ENCODE data around the gene RNF227. TPM values are rescaled to one million over a fixed set of nuclear protein-coding genes. Genes with fewer than 3 reads are reported as not detected.

The RNF227 gene
- total RNA-seq, 1 donor from 2014 or later, result 3.1 TPM

- no peak for TF ChIP-seq CTCF (IDR thresholded peaks at IDR 0.05; ENCODE audit: unreplicated experiment)
- Mint-ChIP-seq H3K4me1 (no peaks in the 10 kb centered on the region), H3K9me3 (no peaks in the 10 kb centered on the region), H3K27me3 (ENCODE audit: low read depth) (no peaks in the 10 kb centered on the region), H3K36me3 (peaks cover 59% of the 10 kb centered on the region), H3K4me3 (no peak overlapping the region), H3K27ac (no peak overlapping the region)
- DNase-seq (ENCODE audit: low spot score in 2 of 2, unreplicated experiment in 2 of 2), result no peak
Measured at GRCh38 chr17:7944326-7944725, 28.2 kb upstream of the RNF227 start.

GRCh38 chr17:7943291-7943690 is 27.2 kb upstream of the RNF227 start:
- TF ChIP-seq CTCF (IDR thresholded peaks at IDR 0.05; ENCODE audit: unreplicated experiment), result no peak
- Mint-ChIP-seq H3K27me3 (ENCODE audit: low read depth) (no peaks in the 10 kb centered on the region), H3K4me1 (no peaks in the 10 kb centered on the region), H3K27ac (no peak overlapping the region), H3K9me3 (no peaks in the 10 kb centered on the region), H3K36me3 (peaks cover 58% of the 10 kb centered on the region), H3K4me3 (no peak overlapping the region)
- DNase-seq (ENCODE audit: low spot score in 2 of 2, unreplicated experiment in 2 of 2), result no peak

GRCh38 chr17:7940743-7941142 is 24.7 kb upstream of the RNF227 start:
- no peak for TF ChIP-seq CTCF (IDR thresholded peaks at IDR 0.05; ENCODE audit: unreplicated experiment)

GRCh38 chr17:7940034-7940433 is 23.9 kb upstream of the RNF227 start:
- no peaks in the 10 kb centered on the region for H3K9me3 Mint-ChIP-seq
- no peak for TF ChIP-seq CTCF (IDR thresholded peaks at IDR 0.05; ENCODE audit: unreplicated experiment)
- DNase-seq (ENCODE audit: low spot score in 2 of 2, unreplicated experiment in 2 of 2), result no peak
- no peaks in the 10 kb centered on the region for H3K27me3 Mint-ChIP-seq (ENCODE audit: low read depth)
- H3K4me3 Mint-ChIP-seq, result no peak overlapping the region
- no peak overlapping the region for H3K27ac Mint-ChIP-seq
- peaks cover 4% of the 10 kb centered on the region for H3K4me1 Mint-ChIP-seq
- H3K36me3 Mint-ChIP-seq, result peaks cover 54% of the 10 kb centered on the region

More at GRCh38 chr17:7940743-7941142, 24.7 kb upstream of the RNF227 start:
- H3K4me3 Mint-ChIP-seq, result no peak overlapping the region
- DNase-seq (ENCODE audit: low spot score in 2 of 2, unreplicated experiment in 2 of 2), result no peak
- H3K36me3 Mint-ChIP-seq, result peaks cover 54% of the 10 kb centered on the region
- H3K9me3 Mint-ChIP-seq, result no peaks in the 10 kb centered on the region
- H3K27me3 Mint-ChIP-seq (ENCODE audit: low read depth), result no peaks in the 10 kb centered on the region
- no peaks in the 10 kb centered on the region for H3K4me1 Mint-ChIP-seq
- H3K27ac Mint-ChIP-seq, result no peak overlapping the region

GRCh38 chr17:7935859-7936258 is 19.8 kb upstream of the RNF227 start:
- no peak for DNase-seq (ENCODE audit: low spot score in 2 of 2, unreplicated experiment in 2 of 2)
- Mint-ChIP-seq H3K4me3 (no peak overlapping the region), H3K27me3 (ENCODE audit: low read depth) (no peaks in the 10 kb centered on the region), H3K36me3 (peaks cover 38% of the 10 kb centered on the region), H3K27ac (no peak overlapping the region), H3K4me1 (peaks cover 33% of the 10 kb centered on the region), H3K9me3 (no peaks in the 10 kb centered on the region)
- no peak for TF ChIP-seq CTCF (IDR thresholded peaks at IDR 0.05; ENCODE audit: unreplicated experiment)

- H3K27ac Mint-ChIP-seq, result peak overlapping the region; percentile 96
Measured at GRCh38 chr17:7932949-7933348, 16.9 kb upstream of the RNF227 start.

More at GRCh38 chr17:7932949-7933348, 16.9 kb upstream of the RNF227 start:
- H3K9me3 Mint-ChIP-seq, result no peaks in the 10 kb centered on the region
- H3K36me3 Mint-ChIP-seq, result peaks cover 20% of the 10 kb centered on the region
- H3K4me3 Mint-ChIP-seq, result peak overlapping the region; percentile 95
- DNase-seq (ENCODE audit: low spot score in 2 of 2, unreplicated experiment in 2 of 2), result no peak
- no peak for TF ChIP-seq CTCF (IDR thresholded peaks at IDR 0.05; ENCODE audit: unreplicated experiment)
- H3K4me1 Mint-ChIP-seq, result peaks cover 48% of the 10 kb centered on the region
- peaks cover 8% of the 10 kb centered on the region for H3K27me3 Mint-ChIP-seq (ENCODE audit: low read depth)
